Esophagus squamous epithelium (tissue), 5 donors: ENCODE measurements around the gene SCNN1B. TPM values are rescaled to one million over a fixed set of nuclear protein-coding genes. Genes with fewer than 3 reads are reported as not detected.

Experiments
- DNase-seq: peaks from one replicate; lab custom pipeline; 2025; lab: John Stamatoyannopoulos, UW
- H3K27ac ChIP-seq, 4 donors: fragments of 200-600 bp; sonication (generic); one replicate each; pipeline ENCODE4 v1.5.1; 2016 to 2019; ENCODE audit warnings: mild to moderate bottlenecking in 1 of 4
- H3K27me3 ChIP-seq, 4 donors: fragments of 200-600 bp; sonication (generic); 1 replicate in 3 of 4; 2 replicates in 1 of 4; pipeline versions ENCODE4 v1.5.1 to v1.6.0; 2017 to 2021; ENCODE audit warnings: antibody characterized with exemption in 1 of 4
- H3K36me3 ChIP-seq, 3 donors: fragments of 200-600 bp; sonication (generic); one replicate each; pipeline ENCODE4 v1.5.1; 2016 to 2019
- H3K4me1 ChIP-seq, 3 donors: fragments of 200-600 bp; sonication (generic); one replicate each; pipeline ENCODE4 v1.5.1; 2017 to 2019
- H3K4me3 ChIP-seq, 4 donors: fragments of 200-600 bp; sonication (generic); 1 replicate in 3 of 4; 2 replicates in 1 of 4; pipeline ENCODE4 v1.5.1; 2016 to 2019; ENCODE audit warnings: mild to moderate bottlenecking in 2 of 4, moderate library complexity in 1 of 4
- H3K9me3 ChIP-seq, 3 donors: fragments of 200-600 bp; sonication (generic); one replicate each; pipeline ENCODE4 v1.5.1; 2016 to 2019
- POLR2A ChIP-seq, 4 donors: fragments of 450-650 bp; IDR thresholded peaks; one replicate each; pipeline ENCODE4 v1.6.1; 2017; ENCODE audit warnings: antibody characterized with exemption in 4 of 4, mild to moderate bottlenecking in 4 of 4, moderate library complexity in 3 of 4
- WGBS, 2 donors: methylation state at CpG; one replicate each; pipeline ENCODE4 v1.1.5; 2018; 5-methylcytosine and 5-hydroxymethylcytosine counted together
- intact Hi-C: fragments of 100-400 bp; cut with DNase I; formaldehyde crosslinking; loops from one replicate; pipeline ENCODE4 v1.15.0; 2022
- total RNA-seq, 4 donors: library from RNA; depleted of rRNA; stranded (reverse); fragments of >200 nt; gene quantifications; one replicate each; pipeline ENCODE4 v1.1.0, GENCODE V29; 2016
- TF ChIP-seq, protein P1 (sequence below), 6 experiments: fragments of 450-650 bp in 4 of 6; fragments of 200-600 bp in 2 of 6; sonication (generic) in 2 of 6; IDR thresholded peaks; one replicate each; pipeline ENCODE4 v1.5.1; 2016 to 2019; ENCODE audit warnings: antibody characterized with exemption in 6 of 6, mild to moderate bottlenecking in 4 of 6, moderate library complexity in 4 of 6
- donor health status: DM: yes; HTN: yes; CAD: no.

SCNN1B gene
- total RNA-seq, 4 donors from 2014 or later = 24.9 to 86.8 (median 36.2) TPM

DNA sequence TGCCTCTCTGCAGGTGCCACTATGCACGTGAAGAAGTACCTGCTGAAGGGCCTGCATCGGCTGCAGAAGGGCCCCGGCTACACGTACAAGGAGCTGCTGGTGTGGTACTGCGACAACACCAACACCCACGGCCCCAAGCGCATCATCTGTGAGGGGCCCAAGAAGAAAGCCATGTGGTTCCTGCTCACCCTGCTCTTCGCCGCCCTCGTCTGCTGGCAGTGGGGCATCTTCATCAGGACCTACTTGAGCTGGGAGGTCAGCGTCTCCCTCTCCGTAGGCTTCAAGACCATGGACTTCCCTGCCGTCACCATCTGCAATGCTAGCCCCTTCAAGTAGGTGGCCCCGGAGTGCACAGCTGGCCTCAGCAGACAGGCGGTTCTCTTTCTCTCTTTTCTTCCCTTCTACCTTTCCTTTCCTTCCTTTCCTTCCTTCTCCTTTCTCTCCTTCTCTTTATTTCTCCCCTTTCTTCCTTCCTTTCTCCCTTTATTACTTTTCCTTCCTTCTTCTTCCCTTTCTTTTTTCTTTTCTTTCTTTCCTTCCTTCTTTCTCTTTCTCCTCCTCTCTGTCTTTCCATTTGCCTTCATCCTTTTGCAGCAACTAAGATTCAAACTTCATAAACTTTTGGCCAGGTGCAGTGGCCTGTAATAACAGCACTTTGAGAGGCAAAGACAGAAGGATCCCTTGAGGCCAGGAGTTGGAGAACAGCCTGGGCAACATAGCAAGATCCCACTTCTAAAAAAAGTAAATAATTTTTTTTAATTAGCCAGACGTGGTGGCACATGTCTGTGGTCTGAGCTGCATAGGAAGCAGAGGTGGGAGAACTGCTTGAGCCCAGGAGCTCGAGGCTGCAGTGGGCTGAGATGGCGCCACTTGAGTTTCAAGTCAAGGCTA, 46.7 kb downstream of the SCNN1B start:
- intact Hi-C loops = no loop called here
- 68 to 74% methylated on average over 13 to 17 of the region's 18 CpGs for WGBS, 2 donors

DNA sequence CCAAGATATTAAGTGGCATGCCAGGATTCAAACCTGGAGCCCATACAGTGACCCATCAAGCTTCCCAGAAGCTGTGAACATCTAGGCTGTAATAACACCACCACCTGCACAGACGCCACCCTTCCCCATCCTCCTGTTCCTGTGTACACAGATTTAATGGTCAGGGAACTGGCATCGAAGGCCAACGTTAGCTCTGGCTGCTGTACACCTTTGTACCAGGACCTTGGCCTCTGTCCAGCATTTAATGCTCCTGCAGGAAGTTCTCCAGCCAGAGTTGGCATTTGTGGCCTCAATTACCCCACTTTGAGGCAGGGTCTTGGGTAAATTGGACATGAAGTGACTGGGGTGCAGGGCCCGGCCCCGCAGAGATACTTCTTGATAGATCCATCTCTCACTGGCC, 49.3 kb downstream of the SCNN1B start:
- Histone ChIP-seq H3K4me1 (no peaks in the 10 kb centered on the region), H3K4me3 (no peak overlapping the region), H3K27me3 (no peaks in the 10 kb centered on the region), H3K27ac (no peak overlapping the region), H3K9me3 (no peaks in the 10 kb centered on the region), H3K36me3 (peaks cover 0 to 70% (median 0%) of the 10 kb centered on the region in 3 donors)
- intact Hi-C loops = no loop called here
- TF ChIP-seq, protein P1, sequence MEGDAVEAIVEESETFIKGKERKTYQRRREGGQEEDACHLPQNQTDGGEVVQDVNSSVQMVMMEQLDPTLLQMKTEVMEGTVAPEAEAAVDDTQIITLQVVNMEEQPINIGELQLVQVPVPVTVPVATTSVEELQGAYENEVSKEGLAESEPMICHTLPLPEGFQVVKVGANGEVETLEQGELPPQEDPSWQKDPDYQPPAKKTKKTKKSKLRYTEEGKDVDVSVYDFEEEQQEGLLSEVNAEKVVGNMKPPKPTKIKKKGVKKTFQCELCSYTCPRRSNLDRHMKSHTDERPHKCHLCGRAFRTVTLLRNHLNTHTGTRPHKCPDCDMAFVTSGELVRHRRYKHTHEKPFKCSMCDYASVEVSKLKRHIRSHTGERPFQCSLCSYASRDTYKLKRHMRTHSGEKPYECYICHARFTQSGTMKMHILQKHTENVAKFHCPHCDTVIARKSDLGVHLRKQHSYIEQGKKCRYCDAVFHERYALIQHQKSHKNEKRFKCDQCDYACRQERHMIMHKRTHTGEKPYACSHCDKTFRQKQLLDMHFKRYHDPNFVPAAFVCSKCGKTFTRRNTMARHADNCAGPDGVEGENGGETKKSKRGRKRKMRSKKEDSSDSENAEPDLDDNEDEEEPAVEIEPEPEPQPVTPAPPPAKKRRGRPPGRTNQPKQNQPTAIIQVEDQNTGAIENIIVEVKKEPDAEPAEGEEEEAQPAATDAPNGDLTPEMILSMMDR (IDR thresholded peaks at IDR 0.05) = no peak
- DNase-seq = no peak
- 79 to 82% methylated on average over 2 of the region's 5 CpGs for WGBS, 2 donors

More for the DNA sequence above, 46.7 kb downstream of the SCNN1B start:
- DNase-seq = no peak
- Histone ChIP-seq H3K36me3 (peaks cover 0 to 53% (median 0%) of the 10 kb centered on the region in 3 donors), H3K9me3 (no peaks in the 10 kb centered on the region), H3K27me3 (no peaks in the 10 kb centered on the region), H3K4me1 (no peaks in the 10 kb centered on the region), H3K27ac (no peak overlapping the region), H3K4me3 (no peak overlapping the region)
- TF ChIP-seq, protein P1 (IDR thresholded peaks at IDR 0.05) = no peak
- TF ChIP-seq POLR2A (IDR thresholded peaks at IDR 0.05) = no peak

DNA sequence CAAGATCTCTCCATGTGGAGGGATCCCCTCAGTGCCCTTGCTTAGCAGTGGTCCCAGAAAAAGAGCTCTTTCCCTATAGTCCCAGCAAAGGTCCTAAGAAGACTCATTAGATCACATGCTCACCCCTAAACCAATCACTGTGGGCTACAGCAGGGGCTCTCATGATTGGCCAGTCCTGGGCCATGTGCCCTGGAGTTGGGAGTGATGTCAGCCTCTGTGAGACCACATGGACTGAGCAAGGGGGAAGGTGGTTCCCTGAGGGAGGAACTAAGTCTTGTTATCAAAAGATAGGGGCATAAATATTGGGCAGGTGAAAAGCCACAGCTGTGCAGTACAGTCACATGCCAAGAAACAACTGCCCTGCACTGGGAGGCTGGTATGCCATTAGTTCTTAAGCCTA, 51.3 kb downstream of the SCNN1B start:
- intact Hi-C loops = no loop called here
- H3K27me3 ChIP-seq = no peaks in the 10 kb centered on the region
- no peak overlapping the region for H3K27ac ChIP-seq
- peaks cover 0 to 68% (median 0%) of the 10 kb centered on the region in 3 donors for H3K36me3 ChIP-seq
- no peak overlapping the region for H3K4me3 ChIP-seq
- DNase-seq = no peak
- TF ChIP-seq POLR2A (IDR thresholded peaks at IDR 0.05) = no peak
- H3K4me1 ChIP-seq = no peaks in the 10 kb centered on the region
- no peaks in the 10 kb centered on the region for H3K9me3 ChIP-seq

GRCh38 chr16:23354246-23354645, 52.1 kb downstream of the SCNN1B start:
- no peak for TF ChIP-seq POLR2A (IDR thresholded peaks at IDR 0.05)
- TF ChIP-seq, protein P1 (IDR thresholded peaks at IDR 0.05) = no peak
- Histone ChIP-seq H3K36me3 (peaks cover 0 to 60% (median 0%) of the 10 kb centered on the region in 3 donors), H3K4me3 (no peak overlapping the region), H3K27me3 (no peaks in the 10 kb centered on the region), H3K9me3 (no peaks in the 10 kb centered on the region), H3K4me1 (no peaks in the 10 kb centered on the region), H3K27ac (no peak overlapping the region)
- DNase-seq = no peak
- 80 to 100% methylated on average over 2 to 8 of the region's 9 CpGs for WGBS, 2 donors
- intact Hi-C loops = no loop called here

GRCh38 chr16:23355106-23355670, 53.1 kb downstream of the SCNN1B start:
- intact Hi-C loops = no loop called here
- H3K4me3 ChIP-seq = no peak overlapping the region
- H3K36me3 ChIP-seq = peaks cover 0 to 52% (median 0%) of the 10 kb centered on the region in 3 donors
- no peaks in the 10 kb centered on the region for H3K27me3 ChIP-seq
- H3K4me1 ChIP-seq = no peaks in the 10 kb centered on the region
- no peak for DNase-seq
- WGBS, 2 donors = 77 to 84% methylated on average over 4 to 13 of the region's 13 CpGs
- TF ChIP-seq, protein P1 (IDR thresholded peaks at IDR 0.05) = no peak
- H3K27ac ChIP-seq = no peak overlapping the region
- no peaks in the 10 kb centered on the region for H3K9me3 ChIP-seq
